Gastrocnemius medialis (tissue), 4 donors: ENCODE data around the gene KRTAP12-1. TPM values are rescaled to one million over a fixed set of nuclear protein-coding genes. Genes with fewer than 3 reads are reported as not detected.

Experiments used
- ATAC-seq, 2 donors: fragments of 150-250 bp; one replicate each; pipeline ENCODE4 v1.9.1; 2016
- DNase-seq, 2 donors: peaks; one replicate each; pipeline ENCODE4 v3.0.0-alpha.2; 2019
- H3K27ac ChIP-seq, 4 donors: fragments of 200-600 bp; sonication (generic); 1 replicate in 1 of 4; 2 replicates in 3 of 4; pipeline ENCODE4 v1.5.1; 2016 to 2018; ENCODE audit warnings: mild to moderate bottlenecking in 2 of 4, moderate library complexity in 1 of 4
- H3K27me3 ChIP-seq, 3 donors: fragments of 200-600 bp; sonication (generic) in 2 of 3; 1 replicate in 1 of 3; 2 replicates in 2 of 3; pipeline versions ENCODE4 v1.5.1 to v1.6.0; 2016 to 2019; ENCODE audit warnings: mild to moderate bottlenecking in 1 of 3, moderate library complexity in 1 of 3
- H3K36me3 ChIP-seq, 2 donors: fragments of 200-600 bp; sonication (generic) in 1 of 2; one replicate each; pipeline ENCODE4 v1.5.1; 2017 to 2018
- H3K4me1 ChIP-seq, 2 donors: fragments of 200-600 bp; sonication (generic) in 1 of 2; one replicate each; pipeline ENCODE4 v1.5.1; 2016 to 2017; ENCODE audit warnings: mild to moderate bottlenecking in 2 of 2
- H3K4me3 ChIP-seq, 4 donors: fragments of 200-600 bp; sonication (generic) in 3 of 4; 1 replicate in 1 of 4; 2 replicates in 3 of 4; pipeline ENCODE4 v1.5.1; 2016 to 2019; ENCODE audit warnings: mild to moderate bottlenecking in 2 of 4
- H3K9me3 ChIP-seq, 3 donors: fragments of 200-600 bp; sonication (generic) in 2 of 3; 1 replicate in 1 of 3; 2 replicates in 2 of 3; pipeline ENCODE4 v1.5.1; 2016 to 2019
- POLR2A ChIP-seq, 2 donors: fragments of 450-650 bp; IDR thresholded peaks; one replicate each; pipeline ENCODE4 v1.6.1; 2017; ENCODE audit warnings: antibody characterized with exemption in 2 of 2, mild to moderate bottlenecking in 2 of 2, moderate library complexity in 2 of 2
- in situ Hi-C, 4 donors: fragments of 200-750 bp; cut with MboI; loops; one replicate each; pipeline versions ENCODE4 v1.15.0 to v1.8.0; 2017; ENCODE audit warnings: low sequenced_read_pairs in 4 of 4
- intact Hi-C: fragments of 100-400 bp; cut with DNase I; formaldehyde crosslinking; loops from one replicate; pipeline ENCODE4 v1.15.1; 2023; ENCODE audit warnings: low total_unique reads
- total RNA-seq, 4 donors: library from RNA; depleted of rRNA; stranded (reverse); fragments of >200 nt; gene quantifications; one replicate each; pipeline versions ENCODE4 v1.1.0 to v1.2.3, GENCODE V29; 2016
- TF ChIP-seq, protein P1 (sequence below), 5 experiments: fragments of 450-650 bp in 3 of 5; fragments of 200-600 bp in 2 of 5; sonication (generic) in 2 of 5; IDR thresholded peaks in 4 of 5; conservative IDR thresholded peaks in 1 of 5; 1 replicate in 4 of 5; 2 replicates in 1 of 5; pipeline ENCODE4 v1.5.1; 2016 to 2019; ENCODE audit warnings: antibody characterized with exemption in 5 of 5, mild to moderate bottlenecking in 3 of 5, moderate library complexity in 3 of 5

KRTAP12-1 gene
- total RNA-seq, 4 donors from 2014 or later: not detected

DNA sequence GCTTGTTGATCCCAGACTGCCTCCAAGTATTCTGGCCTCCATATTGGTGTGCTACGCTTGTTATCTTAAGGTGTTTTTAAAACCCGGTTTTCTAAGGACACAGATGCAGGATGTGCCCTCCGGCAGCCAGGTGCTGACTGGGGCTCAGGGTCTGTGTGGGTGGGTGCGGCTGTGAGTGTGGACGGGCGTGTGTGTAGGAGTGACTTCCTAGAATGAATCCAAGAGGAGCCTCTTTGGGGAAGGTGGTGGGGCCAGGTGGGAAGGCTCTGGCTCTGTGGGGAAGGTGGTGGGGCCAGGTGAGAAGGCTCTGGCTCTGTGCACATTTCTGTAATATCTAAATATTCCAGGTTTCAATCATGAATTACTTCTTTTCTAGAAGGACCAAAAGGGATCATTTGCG is 42.2 kb upstream of the KRTAP12-1 start:
- Histone ChIP-seq H3K4me3 (no peak overlapping the region), H3K36me3 (no peaks in the 10 kb centered on the region), H3K9me3 (no peaks in the 10 kb centered on the region), H3K4me1 (no peaks in the 10 kb centered on the region), H3K27me3 (peaks cover 42 to 64% (median 53%) of the 10 kb centered on the region in 3 donors), H3K27ac (no peak overlapping the region)
- no peak for ATAC-seq
- no peak for TF ChIP-seq POLR2A (IDR thresholded peaks at IDR 0.05)
- TF ChIP-seq, protein P1, sequence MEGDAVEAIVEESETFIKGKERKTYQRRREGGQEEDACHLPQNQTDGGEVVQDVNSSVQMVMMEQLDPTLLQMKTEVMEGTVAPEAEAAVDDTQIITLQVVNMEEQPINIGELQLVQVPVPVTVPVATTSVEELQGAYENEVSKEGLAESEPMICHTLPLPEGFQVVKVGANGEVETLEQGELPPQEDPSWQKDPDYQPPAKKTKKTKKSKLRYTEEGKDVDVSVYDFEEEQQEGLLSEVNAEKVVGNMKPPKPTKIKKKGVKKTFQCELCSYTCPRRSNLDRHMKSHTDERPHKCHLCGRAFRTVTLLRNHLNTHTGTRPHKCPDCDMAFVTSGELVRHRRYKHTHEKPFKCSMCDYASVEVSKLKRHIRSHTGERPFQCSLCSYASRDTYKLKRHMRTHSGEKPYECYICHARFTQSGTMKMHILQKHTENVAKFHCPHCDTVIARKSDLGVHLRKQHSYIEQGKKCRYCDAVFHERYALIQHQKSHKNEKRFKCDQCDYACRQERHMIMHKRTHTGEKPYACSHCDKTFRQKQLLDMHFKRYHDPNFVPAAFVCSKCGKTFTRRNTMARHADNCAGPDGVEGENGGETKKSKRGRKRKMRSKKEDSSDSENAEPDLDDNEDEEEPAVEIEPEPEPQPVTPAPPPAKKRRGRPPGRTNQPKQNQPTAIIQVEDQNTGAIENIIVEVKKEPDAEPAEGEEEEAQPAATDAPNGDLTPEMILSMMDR (IDR thresholded peaks at IDR 0.05 in 4 of 5, conservative IDR thresholded peaks at IDR 0.05 in 1 of 5): no peak
- DNase-seq: no peak
- intact Hi-C loops: no loop called here
- in situ Hi-C loops: no loop called here

DNA sequence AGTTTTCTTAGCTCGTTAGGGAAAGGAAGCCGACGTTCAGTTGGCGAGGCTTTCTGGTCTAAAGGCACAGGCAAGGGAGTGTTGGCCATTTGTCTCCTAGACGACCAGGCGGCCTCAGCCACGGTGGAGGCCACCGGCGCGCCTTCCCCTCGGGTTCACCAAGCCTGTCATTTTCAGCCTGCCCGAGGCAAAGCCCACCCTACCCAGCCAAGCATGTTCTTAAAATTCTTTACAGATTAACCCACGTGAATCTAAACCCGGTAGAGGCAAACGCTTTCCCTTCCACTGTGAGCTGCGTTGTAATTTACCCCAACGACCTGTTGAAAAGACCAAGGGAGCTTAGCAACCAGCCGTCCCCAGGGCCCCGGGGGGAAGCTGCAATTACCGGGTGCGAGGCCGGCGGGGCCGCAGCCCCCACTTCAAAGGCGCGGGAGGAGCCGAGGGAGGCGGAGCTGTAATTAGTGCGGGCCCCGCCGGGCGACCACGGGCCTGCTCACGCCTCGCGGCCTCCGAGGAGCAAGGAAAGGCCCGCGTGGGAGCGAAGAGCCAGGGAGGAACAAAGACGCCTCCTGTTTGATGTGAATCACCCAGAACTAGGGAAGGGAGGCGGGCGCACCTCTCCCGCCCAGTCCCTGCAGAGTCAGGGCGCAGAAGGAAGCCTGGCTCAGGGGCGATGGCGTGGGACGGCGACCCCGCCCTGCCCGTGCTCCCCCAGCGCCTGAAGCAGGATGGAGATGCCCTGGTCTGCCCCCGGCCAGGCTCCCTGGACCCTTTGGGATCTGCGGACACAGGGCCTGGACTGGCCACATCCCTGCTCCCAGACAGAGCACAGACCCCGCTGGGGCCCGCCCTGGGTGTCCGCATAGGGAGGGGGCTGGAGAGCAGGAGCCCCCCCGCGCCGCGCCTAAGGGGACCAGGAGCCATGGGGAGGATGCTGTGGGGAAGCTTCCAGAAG is 41.5 kb upstream of the KRTAP12-1 start:
- Histone ChIP-seq H3K27ac (no peak overlapping the region), H3K9me3 (no peaks in the 10 kb centered on the region), H3K4me1 (no peaks in the 10 kb centered on the region), H3K4me3 (no peak overlapping the region), H3K27me3 (peaks cover 48 to 70% (median 60%) of the 10 kb centered on the region in 3 donors), H3K36me3 (no peaks in the 10 kb centered on the region)
- intact Hi-C loops: no loop called here
- ATAC-seq: no peak
- TF ChIP-seq POLR2A (IDR thresholded peaks at IDR 0.05): no peak
- TF ChIP-seq, protein P1 (IDR thresholded peaks at IDR 0.05 in 4 of 5, conservative IDR thresholded peaks at IDR 0.05 in 1 of 5): no peak
- in situ Hi-C loops: no loop called here
- no peak for DNase-seq

DNA sequence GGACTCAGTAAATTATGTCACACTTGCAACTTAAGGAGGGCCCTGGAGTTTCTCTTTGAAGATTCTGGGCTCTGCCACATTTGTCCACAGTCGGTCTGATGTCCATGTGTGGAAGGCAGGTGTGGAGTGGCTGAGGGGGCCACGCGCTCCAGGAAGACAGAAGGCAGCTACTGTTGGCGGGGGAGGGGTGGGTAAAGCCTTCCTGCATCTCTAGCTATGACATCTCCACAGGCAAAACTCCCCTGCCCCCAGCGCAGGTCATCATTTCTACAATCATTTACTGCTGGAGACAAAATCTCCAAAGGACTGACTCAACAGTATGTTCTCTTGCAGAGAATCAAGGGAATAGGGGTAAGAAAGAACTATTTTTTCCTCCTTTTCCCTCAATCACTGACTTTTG is 40.8 kb upstream of the KRTAP12-1 start:
- Histone ChIP-seq H3K9me3 (no peaks in the 10 kb centered on the region), H3K27me3 (peaks cover 50 to 68% (median 63%) of the 10 kb centered on the region in 3 donors), H3K4me3 (no peak overlapping the region), H3K27ac (no peak overlapping the region), H3K36me3 (no peaks in the 10 kb centered on the region), H3K4me1 (no peaks in the 10 kb centered on the region)
- DNase-seq (no peak), ATAC-seq (no peak)
- in situ Hi-C loops (no loop called here), intact Hi-C loops (no loop called here)
- TF ChIP-seq, protein P1 (IDR thresholded peaks at IDR 0.05 in 4 of 5, conservative IDR thresholded peaks at IDR 0.05 in 1 of 5): no peak
- no peak for TF ChIP-seq POLR2A (IDR thresholded peaks at IDR 0.05)

DNA sequence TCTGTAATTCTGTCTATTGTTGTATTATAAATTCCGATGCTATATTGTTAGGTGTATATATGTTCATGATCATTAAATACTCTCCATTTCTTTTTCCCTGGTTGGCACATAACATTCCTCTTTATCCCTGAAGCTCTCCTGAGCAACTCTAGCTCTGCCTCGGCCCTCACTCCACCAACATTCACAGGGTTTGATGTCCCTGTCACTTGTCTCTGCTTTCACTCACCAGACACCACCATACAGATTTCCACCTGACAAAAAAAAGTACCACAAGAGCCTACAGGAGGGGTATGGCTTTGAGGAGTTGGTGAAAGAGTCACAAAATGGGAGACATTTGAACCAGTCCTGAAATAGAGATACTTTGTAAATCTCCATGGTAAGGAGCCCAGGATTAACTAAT is 38.2 kb upstream of the KRTAP12-1 start:
- TF ChIP-seq, protein P1 (IDR thresholded peaks at IDR 0.05 in 4 of 5, conservative IDR thresholded peaks at IDR 0.05 in 1 of 5): no peak
- no peak for TF ChIP-seq POLR2A (IDR thresholded peaks at IDR 0.05)
- intact Hi-C loops: no loop called here
- no peaks in the 10 kb centered on the region for H3K9me3 ChIP-seq
- ATAC-seq (no peak), DNase-seq (no peak)
- no peaks in the 10 kb centered on the region for H3K4me1 ChIP-seq
- H3K4me3 ChIP-seq: no peak overlapping the region
- no peak overlapping the region for H3K27ac ChIP-seq
- H3K27me3 ChIP-seq: peaks cover 47 to 55% (median 54%) of the 10 kb centered on the region in 3 donors
- in situ Hi-C loops: no loop called here
- H3K36me3 ChIP-seq: no peaks in the 10 kb centered on the region
